ENCODE results near the gene TRPV5. TPM values are rescaled to one million over a fixed set of nuclear protein-coding genes. Genes with fewer than 3 reads are reported as not detected.
"Not testable (repeated sequence)": the region's sequence is repeated elsewhere in the genome, so short reads cannot be mapped to it uniquely, and the experiment has no call there.

The TRPV5 gene
- total RNA-seq (2021; fragmentation: NEBNext Ultra II Directional; extraction: Animal tissue kit (Norgen Biotek cat#: 25700)): not detected
- long read RNA-seq: 0 reads

GRCh38 chr7:142933624-142934023, at the start of gene TRPV5:
Gene TRPV5, minus strand, starts transcription at chr7:142933746. Its CDS starts 287 bp downstream, at chr7:142933459.
- DNase-seq: no peak
- Mint-ChIP-seq H3K4me1 (ENCODE audit: low read depth) (no peaks in the 10 kb centered on the region), H3K36me3 (ENCODE audit: low read depth) (no peaks in the 10 kb centered on the region), H3K9me3 (peaks cover 4% of the 10 kb centered on the region; the same call in 1 of the 2 replicates), H3K27ac (no peak within 1 kb of the TSS), H3K27me3 (ENCODE audit: insufficient read depth) (peaks cover 17% of the 10 kb centered on the region), H3K4me3 (no peak within 1 kb of the TSS)
- no peak for TF ChIP-seq CTCF (IDR thresholded peaks at IDR 0.05)

- not testable (repeated sequence) for H3K4me3 Mint-ChIP-seq; H3K36me3 Mint-ChIP-seq (ENCODE audit: low read depth); H3K9me3 Mint-ChIP-seq; H3K27ac Mint-ChIP-seq; H3K27me3 Mint-ChIP-seq (ENCODE audit: insufficient read depth); H3K4me1 Mint-ChIP-seq (ENCODE audit: low read depth); DNase-seq
These were observed 44.9 kb upstream of the TRPV5 start for GRCh38 chr7:142978402-142978801.

- DNase-seq: no peak
- H3K9me3 Mint-ChIP-seq: no peaks in the 10 kb centered on the region; the same call in 1 of the 2 replicates
- no peak for TF ChIP-seq CTCF (IDR thresholded peaks at IDR 0.05)
- no peak overlapping the region for H3K4me3 Mint-ChIP-seq
- no peak overlapping the region for H3K27ac Mint-ChIP-seq
- H3K36me3 Mint-ChIP-seq (ENCODE audit: low read depth): no peaks in the 10 kb centered on the region; the same call in 1 of the 2 replicates
- no peaks in the 10 kb centered on the region for H3K4me1 Mint-ChIP-seq (ENCODE audit: low read depth)
- no peaks in the 10 kb centered on the region; the same call in 1 of the 2 replicates for H3K27me3 Mint-ChIP-seq (ENCODE audit: insufficient read depth)
These were observed 41.1 kb upstream of the TRPV5 start for GRCh38 chr7:142974626-142975025.

- DNase-seq: no peak
- no peaks in the 10 kb centered on the region; the same call in 1 of the 2 replicates for H3K27me3 Mint-ChIP-seq (ENCODE audit: insufficient read depth)
- no peaks in the 10 kb centered on the region for H3K4me1 Mint-ChIP-seq (ENCODE audit: low read depth)
- no peaks in the 10 kb centered on the region; the same call in 1 of the 2 replicates for H3K9me3 Mint-ChIP-seq
- H3K4me3 Mint-ChIP-seq: no peak overlapping the region
- no peak overlapping the region for H3K27ac Mint-ChIP-seq
- H3K36me3 Mint-ChIP-seq (ENCODE audit: low read depth): no peaks in the 10 kb centered on the region; the same call in 1 of the 2 replicates
- TF ChIP-seq CTCF (IDR thresholded peaks at IDR 0.05): no peak
These were observed 35.6 kb upstream of the TRPV5 start for GRCh38 chr7:142969183-142969582.

GRCh38 chr7:142968229-142968628, 34.7 kb upstream of the TRPV5 start:
- TF ChIP-seq CTCF (IDR thresholded peaks at IDR 0.05): no peak
- Mint-ChIP-seq H3K9me3 (no peaks in the 10 kb centered on the region; the same call in 1 of the 2 replicates), H3K27me3 (ENCODE audit: insufficient read depth) (no peaks in the 10 kb centered on the region; the same call in 1 of the 2 replicates), H3K36me3 (ENCODE audit: low read depth) (no peaks in the 10 kb centered on the region; the same call in 1 of the 2 replicates), H3K4me1 (ENCODE audit: low read depth) (no peaks in the 10 kb centered on the region), H3K27ac (no peak overlapping the region), H3K4me3 (no peak overlapping the region)
- DNase-seq: no peak

- Mint-ChIP-seq H3K27me3 (ENCODE audit: insufficient read depth) (peaks cover 7% of the 10 kb centered on the region; the same call in 1 of the 2 replicates), H3K36me3 (ENCODE audit: low read depth) (no peaks in the 10 kb centered on the region), H3K4me3 (no peak overlapping the region), H3K27ac (no peak overlapping the region), H3K9me3 (no peaks in the 10 kb centered on the region; the same call in 1 of the 2 replicates), H3K4me1 (ENCODE audit: low read depth) (no peaks in the 10 kb centered on the region)
- no peak for DNase-seq
- no peak for TF ChIP-seq CTCF (IDR thresholded peaks at IDR 0.05)
These were observed 31.1 kb upstream of the TRPV5 start for GRCh38 chr7:142964502-142965246.
